Measurements from ENCODE around the gene SLC25A43.

DNA sequence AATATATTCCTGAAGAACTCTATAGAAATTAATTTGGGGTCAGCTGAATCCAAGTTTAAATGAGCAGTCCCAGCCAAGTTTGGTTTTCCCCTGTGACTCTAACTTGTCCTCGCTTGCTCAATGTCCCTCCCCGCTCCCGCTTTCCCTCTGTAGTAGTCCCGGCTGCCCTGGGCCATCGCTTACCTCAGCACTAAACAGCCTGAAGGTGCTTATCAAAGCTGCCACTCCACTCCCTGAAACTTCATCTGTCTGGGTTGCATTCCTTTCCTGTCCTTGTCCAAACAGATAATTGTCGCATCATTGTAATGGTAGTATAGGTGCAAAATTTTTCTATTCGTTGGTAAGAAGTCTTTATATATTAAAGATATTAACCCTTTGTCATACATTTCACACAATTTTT is 12.8 kb downstream of the SLC25A43 start:
- TF ChIP-seq CTCF (IDR thresholded peaks at IDR 0.05) (no peak), NR3C1 (CRISPR knock-in tag; conservative IDR thresholded peaks at IDR 0.05; ENCODE audit: low read depth) (no peak), ZNF232 (CRISPR knock-in tag; IDR thresholded peaks at IDR 0.05) (no peak), TEAD4 (CRISPR knock-in tag; IDR thresholded peaks at IDR 0.05) (no peak)
- TF ChIP-seq, protein P1, sequence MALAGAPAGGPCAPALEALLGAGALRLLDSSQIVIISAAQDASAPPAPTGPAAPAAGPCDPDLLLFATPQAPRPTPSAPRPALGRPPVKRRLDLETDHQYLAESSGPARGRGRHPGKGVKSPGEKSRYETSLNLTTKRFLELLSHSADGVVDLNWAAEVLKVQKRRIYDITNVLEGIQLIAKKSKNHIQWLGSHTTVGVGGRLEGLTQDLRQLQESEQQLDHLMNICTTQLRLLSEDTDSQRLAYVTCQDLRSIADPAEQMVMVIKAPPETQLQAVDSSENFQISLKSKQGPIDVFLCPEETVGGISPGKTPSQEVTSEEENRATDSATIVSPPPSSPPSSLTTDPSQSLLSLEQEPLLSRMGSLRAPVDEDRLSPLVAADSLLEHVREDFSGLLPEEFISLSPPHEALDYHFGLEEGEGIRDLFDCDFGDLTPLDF (CRISPR knock-in tag; IDR thresholded peaks at IDR 0.05) = no peak

Data from WTC11 (cell line).